ENCODE measurements around the gene CMTM4.

- TF ChIP-seq CTCF (IDR thresholded peaks at IDR 0.05) = no peak
- no peak for TF ChIP-seq POLR2A (IDR thresholded peaks at IDR 0.05)
Measured at GRCh38 chr16:66569131-66569530, 127.4 kb downstream of the CMTM4 start.

All from suprapubic skin (tissue), 3 donors.